A549 (cell line): ENCODE results near the gene CTR9. TPM values are rescaled to one million over a fixed set of nuclear protein-coding genes. Genes with fewer than 3 reads are reported as not detected.

Source experiments
- ATAC-seq, 2 experiments: fragments of 200-7000 bp in 1 of 2; fragments of >200 bp in 1 of 2; cut with Nextera tagmentation in 1 of 2; cut with Tn5 transposase in 1 of 2; 3 replicates each; pipeline versions ENCODE4 v1.8.0 to v1.9.1; 2018 to 2020; ENCODE audit warnings: mild to moderate bottlenecking in 1 of 2, moderate library complexity in 1 of 2
- CTCF ChIA-PET: fragments of 300-600 bp; sonication (Branson Sonifier 250); formaldehyde crosslinking; extraction: SDS; loops from one replicate; lab custom pipeline; 2021; ENCODE audit warnings: antibody characterized with exemption, inconsistent platforms; lab: Yijun Ruan, JAX
- POLR2A ChIA-PET: fragments of 350-600 bp; formaldehyde crosslinking; extraction: SDS; loops from one replicate; lab custom pipeline; 2021; ENCODE audit warnings: antibody characterized with exemption, inconsistent platforms; lab: Yijun Ruan, JAX
- DNase-seq, 2 experiments: peaks; one replicate each; pipeline versions ENCODE4 v3.0.0 to v3.0.0-alpha.2; 2011 to 2016; ENCODE audit warnings: low read depth in 1 of 2, low spot score in 1 of 2
- FAIRE-seq: peaks from 2 replicates; lab custom pipeline; 2011; peaks lifted over from hg19 to GRCh38; lab: Jason Lieb, UNC
- H3K27ac ChIP-seq, 2 experiments: fragments of >200 bp; sonication (Bioruptor Twin); formaldehyde crosslinking; 3 replicates each; pipeline ENCODE4 v1.5.1; 2016 to 2017
- H3K4me1 ChIP-seq: fragments of >200 bp; sonication (Bioruptor Twin); formaldehyde crosslinking; 3 replicates; pipeline ENCODE4 v1.6.1; 2016
- H3K4me2 ChIP-seq: fragments of >200 bp; sonication (Bioruptor Twin); formaldehyde crosslinking; 3 replicates; pipeline ENCODE4 v1.6.1; 2016
- H3K4me3 ChIP-seq: fragments of >200 bp; sonication (Bioruptor Twin); formaldehyde crosslinking; 3 replicates; pipeline ENCODE4 v1.5.1; 2016
- H3K9me3 ChIP-seq: fragments of >200 bp; sonication (Bioruptor Twin); formaldehyde crosslinking; 3 replicates; pipeline ENCODE4 v1.6.1; 2016
- CBX8 ChIP-seq: fragments of 200-600 bp; sonication (generic); IDR thresholded peaks from 2 replicates; pipeline ENCODE4 v1.6.1; 2016
- CHD2 ChIP-seq: fragments of 150-350 bp; IDR thresholded peaks from 2 replicates; pipeline ENCODE4 v1.6.1; 2014; ENCODE audit warnings: low read length; ENCODE audit not compliant: partially characterized antibody
- EHMT2 ChIP-seq: fragments of 200-600 bp; sonication (generic); IDR thresholded peaks from 2 replicates; pipeline ENCODE4 v1.6.1; 2016; ENCODE audit warnings: antibody characterized with exemption, low read depth, mild to moderate bottlenecking, moderate library complexity
- FOXS1 ChIP-seq: fragments of 250-450 bp; sonication (Bioruptor Pico); IDR thresholded peaks from 2 replicates; pipeline ENCODE4 v1.5.0; 2020; ENCODE audit warnings: mild to moderate bottlenecking, moderate library complexity
- GATA3 ChIP-seq: IDR thresholded peaks from 2 replicates; pipeline ENCODE4 v1.6.1; 2012; ENCODE audit warnings: borderline replicate concordance
- HOXB13 ChIP-seq: fragments of 250-450 bp; sonication (Bioruptor Pico); IDR thresholded peaks from 2 replicates; pipeline ENCODE4 v1.5.0; 2020; ENCODE audit warnings: low read depth, mild to moderate bottlenecking, moderate library complexity
- KDM1A ChIP-seq: fragments of 200-600 bp; sonication (generic); IDR thresholded peaks from 2 replicates; pipeline ENCODE4 v1.6.1; 2016; ENCODE audit warnings: low read depth, mild to moderate bottlenecking
- MAFK ChIP-seq: fragments of 450-650 bp; IDR thresholded peaks from 2 replicates; pipeline ENCODE4 v1.6.1; 2014; ENCODE audit not compliant: partially characterized antibody
- NPAS2 ChIP-seq: fragments of 250-450 bp; sonication (Bioruptor Pico); IDR thresholded peaks from 2 replicates; pipeline ENCODE4 v1.8.0; 2022; ENCODE audit warnings: mild to moderate bottlenecking, moderate library complexity, borderline replicate concordance
- POLR2A ChIP-seq: IDR thresholded peaks from 2 replicates; pipeline ENCODE4 v1.6.1; 2012; ENCODE audit warnings: mild to moderate bottlenecking, low read length
- RARB ChIP-seq: fragments of 250-450 bp; sonication (Bioruptor Pico); IDR thresholded peaks from 2 replicates; pipeline ENCODE4 v1.8.0; 2021; ENCODE audit warnings: mild to moderate bottlenecking, moderate library complexity
- RCOR1 ChIP-seq: fragments of 150-350 bp; IDR thresholded peaks from 2 replicates; pipeline ENCODE4 v1.6.1; 2014; ENCODE audit warnings: antibody characterized with exemption, low read length, low read depth
- RFX5 ChIP-seq: fragments of 450-650 bp; IDR thresholded peaks from 2 replicates; pipeline ENCODE4 v1.7.1; 2014; ENCODE audit warnings: antibody characterized with exemption, mild to moderate bottlenecking, moderate library complexity
- SREBF2 ChIP-seq: fragments of 450-650 bp; IDR thresholded peaks from 2 replicates; pipeline ENCODE4 v1.6.1; 2014; ENCODE audit warnings: mild to moderate bottlenecking, moderate library complexity
- TP53 ChIP-seq: fragments of 250-450 bp; sonication (Bioruptor Pico); IDR thresholded peaks from 2 replicates; pipeline ENCODE4 v1.5.0; 2021; ENCODE audit warnings: mild to moderate bottlenecking, moderate library complexity
- ZSCAN20 ChIP-seq: fragments of 250-450 bp; sonication (Bioruptor Pico); IDR thresholded peaks from 2 replicates; pipeline ENCODE4 v1.8.0; 2022; ENCODE audit warnings: mild to moderate bottlenecking, moderate library complexity
- WGBS: methylation state at CpG from one replicate; pipeline ENCODE4 v1.1.6; 2017; ENCODE audit errors: missing lambda C conversion rate; 5-methylcytosine and 5-hydroxymethylcytosine counted together
- polyA plus RNA-seq, 4 experiments: library from polyadenylated mRNA; depleted of rRNA in 3 of 4; stranded (reverse); fragments of >200 nt; fragmentation: RNase III in 1 of 4; extraction: RNeasy Plus Mini Kit Qiagen cat#74134 plus additional on column Dnase treatment in 1 of 4; gene quantifications; 2 replicates in 3 of 4; 3 replicates in 1 of 4; pipeline ENCODE4 v1.2.3, GENCODE V29; 2011 to 2017
- TF ChIP-seq, protein P1 (sequence below): IDR thresholded peaks from 2 replicates; pipeline ENCODE4 v1.6.1; 2012
- TF ChIP-seq, protein P2 (sequence below): fragments of 250-450 bp; sonication (Bioruptor Pico); IDR thresholded peaks from 2 replicates; pipeline ENCODE4 v1.5.0; 2020; ENCODE audit warnings: low read depth, mild to moderate bottlenecking, moderate library complexity
- TF ChIP-seq, protein P3 (sequence below): IDR thresholded peaks from 2 replicates; pipeline ENCODE4 v1.6.1; 2012; ENCODE audit warnings: low read depth, borderline replicate concordance
- TF ChIP-seq, protein P4 (sequence below): fragments of 250-450 bp; sonication (Bioruptor Pico); IDR thresholded peaks from 2 replicates; pipeline ENCODE4 v1.5.0; 2021; ENCODE audit warnings: mild to moderate bottlenecking, moderate library complexity, borderline replicate concordance
- TF ChIP-seq, protein P5 (sequence below): fragments of >200 bp; sonication (Bioruptor Twin); formaldehyde crosslinking; IDR thresholded peaks from 3 replicates; pipeline ENCODE4 v1.5.1; 2016

CTR9 gene
- polyA plus RNA-seq, 2 of the 4 experiments (the other 2 are of a cell fraction): 24.8 to 35.0 TPM

DNA sequence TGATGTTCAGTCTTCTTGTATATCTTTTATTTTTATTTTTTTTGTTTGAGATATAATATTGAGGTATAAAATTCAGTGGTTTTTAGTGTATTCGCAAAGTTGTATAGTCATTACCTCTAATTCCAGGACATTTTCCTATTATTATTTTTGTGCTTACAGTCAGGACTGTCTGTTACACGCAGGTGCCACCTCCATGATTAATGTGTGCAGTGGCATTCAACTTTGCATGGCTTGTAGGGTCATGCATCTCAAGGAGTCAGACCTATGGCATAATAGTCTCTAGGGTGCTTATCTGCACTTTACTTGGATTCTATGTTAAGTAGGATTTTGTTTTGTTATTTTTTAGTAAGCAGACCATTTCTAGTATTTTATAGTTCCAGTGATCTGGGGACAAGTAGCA lies 1.0 kb downstream of the CTR9 start:
- H3K4me2 ChIP-seq: peak overlapping the region; percentile 83
- no peaks in the 10 kb centered on the region for H3K9me3 ChIP-seq
- H3K27ac ChIP-seq: peak overlapping the region in 1 of 2 experiments; percentile 92; a peak in 4 of 6 replicates
- ChIA-PET CTCF (interaction anchor here (1.0 to 1.1 kb wide), 2 partner anchors 128 to 346 kb away, joined by 3 read pairs; no protein-coding TSS in a partner anchor), POLR2A (interaction anchor here (1.2 kb wide), 1 partner anchor 346 kb away, joined by 3 read pairs; no protein-coding TSS in a partner anchor)
- peaks cover 9% of the 10 kb centered on the region; the same call in 1 of the 3 replicates for H3K4me1 ChIP-seq
- H3K4me3 ChIP-seq: peak overlapping the region; percentile 78
- DNase-seq: no peak
- ATAC-seq: no peak
- TF ChIP-seq, protein P1, sequence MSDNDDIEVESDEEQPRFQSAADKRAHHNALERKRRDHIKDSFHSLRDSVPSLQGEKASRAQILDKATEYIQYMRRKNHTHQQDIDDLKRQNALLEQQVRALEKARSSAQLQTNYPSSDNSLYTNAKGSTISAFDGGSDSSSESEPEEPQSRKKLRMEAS: no peak
- no peak for TF ChIP-seq MAFK
- TF ChIP-seq KDM1A: no peak
- no peak for TF ChIP-seq RFX5
- no peak for TF ChIP-seq TP53 (CRISPR knock-in tag)
- TF ChIP-seq, protein P2, sequence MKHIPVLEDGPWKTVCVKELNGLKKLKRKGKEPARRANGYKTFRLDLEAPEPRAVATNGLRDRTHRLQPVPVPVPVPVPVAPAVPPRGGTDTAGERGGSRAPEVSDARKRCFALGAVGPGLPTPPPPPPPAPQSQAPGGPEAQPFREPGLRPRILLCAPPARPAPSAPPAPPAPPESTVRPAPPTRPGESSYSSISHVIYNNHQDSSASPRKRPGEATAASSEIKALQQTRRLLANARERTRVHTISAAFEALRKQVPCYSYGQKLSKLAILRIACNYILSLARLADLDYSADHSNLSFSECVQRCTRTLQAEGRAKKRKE (CRISPR knock-in tag): no peak
- no peak for TF ChIP-seq EHMT2
- no peak for TF ChIP-seq GATA3
- TF ChIP-seq, protein P3, sequence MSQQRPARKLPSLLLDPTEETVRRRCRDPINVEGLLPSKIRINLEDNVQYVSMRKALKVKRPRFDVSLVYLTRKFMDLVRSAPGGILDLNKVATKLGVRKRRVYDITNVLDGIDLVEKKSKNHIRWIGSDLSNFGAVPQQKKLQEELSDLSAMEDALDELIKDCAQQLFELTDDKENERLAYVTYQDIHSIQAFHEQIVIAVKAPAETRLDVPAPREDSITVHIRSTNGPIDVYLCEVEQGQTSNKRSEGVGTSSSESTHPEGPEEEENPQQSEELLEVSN: no peak
- TF ChIP-seq HOXB13: no peak
- TF ChIP-seq FOXS1 (CRISPR knock-in tag): no peak
- TF ChIP-seq, protein P4, sequence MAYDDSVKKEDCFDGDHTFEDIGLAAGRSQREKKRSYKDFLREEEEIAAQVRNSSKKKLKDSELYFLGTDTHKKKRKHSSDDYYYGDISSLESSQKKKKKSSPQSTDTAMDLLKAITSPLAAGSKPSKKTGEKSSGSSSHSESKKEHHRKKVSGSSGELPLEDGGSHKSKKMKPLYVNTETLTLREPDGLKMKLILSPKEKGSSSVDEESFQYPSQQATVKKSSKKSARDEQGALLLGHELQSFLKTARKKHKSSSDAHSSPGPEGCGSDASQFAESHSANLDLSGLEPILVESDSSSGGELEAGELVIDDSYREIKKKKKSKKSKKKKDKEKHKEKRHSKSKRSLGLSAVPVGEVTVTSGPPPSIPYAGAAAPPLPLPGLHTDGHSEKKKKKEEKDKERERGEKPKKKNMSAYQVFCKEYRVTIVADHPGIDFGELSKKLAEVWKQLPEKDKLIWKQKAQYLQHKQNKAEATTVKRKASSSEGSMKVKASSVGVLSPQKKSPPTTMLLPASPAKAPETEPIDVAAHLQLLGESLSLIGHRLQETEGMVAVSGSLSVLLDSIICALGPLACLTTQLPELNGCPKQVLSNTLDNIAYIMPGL (CRISPR knock-in tag): no peak
- no peak for TF ChIP-seq CHD2
- no peak for TF ChIP-seq CBX8
- no peak for TF ChIP-seq RARB (CRISPR knock-in tag)
- TF ChIP-seq POLR2A: no peak
- TF ChIP-seq RCOR1: no peak
- TF ChIP-seq SREBF2: no peak
- TF ChIP-seq NPAS2 (CRISPR knock-in tag): no peak
- WGBS: 19% methylated on average over 2 of the region's 2 CpGs
- no peak for FAIRE-seq

DNA sequence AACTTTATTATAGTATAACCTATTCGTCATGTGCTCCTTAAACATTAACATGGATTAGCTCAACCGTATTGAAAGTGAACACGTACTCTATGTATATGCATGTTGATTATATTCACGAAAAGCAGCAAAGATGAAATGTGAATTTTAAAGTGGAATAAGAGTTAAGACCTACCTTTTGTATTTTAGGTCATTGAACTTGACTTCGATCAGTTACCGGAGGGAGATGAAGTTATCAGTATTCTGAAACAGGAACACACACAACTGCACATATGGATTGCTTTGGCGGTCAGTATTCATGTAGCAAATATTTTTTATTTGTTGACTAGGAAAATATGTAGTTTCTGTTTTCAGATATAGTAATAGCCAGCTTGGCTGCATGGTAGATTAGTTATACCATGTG lies 1.4 kb downstream of the CTR9 start:
- ATAC-seq (no peak), FAIRE-seq (peak; percentile 76), DNase-seq (no peak)
- WGBS: 83% methylated on average over 7 of the region's 7 CpGs
- H3K4me3 ChIP-seq: peak overlapping the region; percentile 78; the same call in 2 of the 3 replicates
- TF ChIP-seq ZSCAN20 (no peak), FOXS1 (CRISPR knock-in tag) (no peak)
- TF ChIP-seq, protein P1: no peak
- H3K4me1 ChIP-seq: peaks cover 9% of the 10 kb centered on the region; the same call in 1 of the 3 replicates
- H3K4me2 ChIP-seq: peak overlapping the region; percentile 83
- POLR2A ChIA-PET: no interaction called here
- no peaks in the 10 kb centered on the region for H3K9me3 ChIP-seq
- H3K27ac ChIP-seq: no peak overlapping the region
- CTCF ChIA-PET: interaction anchor here (1.0 kb wide), 1 partner anchor 346 kb away, joined by 3 read pairs; no protein-coding TSS in a partner anchor

DNA sequence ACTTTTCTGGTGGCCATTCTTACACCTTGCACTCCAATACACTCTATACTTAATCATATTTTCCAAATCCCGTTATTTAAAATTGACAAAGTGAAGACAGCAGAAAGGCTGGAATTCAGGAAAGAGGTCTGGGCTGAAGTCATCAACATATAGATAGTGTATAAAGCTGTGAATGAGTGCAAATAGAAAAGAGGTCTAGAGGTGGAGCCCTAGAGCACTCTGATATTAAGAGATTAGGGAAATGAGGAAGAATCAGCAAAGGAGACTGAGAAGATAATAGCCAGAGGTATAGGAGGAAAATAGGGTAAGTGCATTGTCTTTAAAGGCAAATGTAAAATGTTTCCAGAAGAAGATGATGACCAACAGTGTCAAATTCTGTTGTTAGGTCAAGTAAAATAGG lies 7.9 kb downstream of the CTR9 start:
- H3K4me1 ChIP-seq: no peaks in the 10 kb centered on the region
- DNase-seq (no peak), ATAC-seq (peak; percentile 54 to 74; a peak in 3 of 6 replicates), FAIRE-seq (peak; percentile 7)
- H3K4me2 ChIP-seq: no peak overlapping the region
- H3K27ac ChIP-seq: no peak overlapping the region
- TF ChIP-seq, protein P5, sequence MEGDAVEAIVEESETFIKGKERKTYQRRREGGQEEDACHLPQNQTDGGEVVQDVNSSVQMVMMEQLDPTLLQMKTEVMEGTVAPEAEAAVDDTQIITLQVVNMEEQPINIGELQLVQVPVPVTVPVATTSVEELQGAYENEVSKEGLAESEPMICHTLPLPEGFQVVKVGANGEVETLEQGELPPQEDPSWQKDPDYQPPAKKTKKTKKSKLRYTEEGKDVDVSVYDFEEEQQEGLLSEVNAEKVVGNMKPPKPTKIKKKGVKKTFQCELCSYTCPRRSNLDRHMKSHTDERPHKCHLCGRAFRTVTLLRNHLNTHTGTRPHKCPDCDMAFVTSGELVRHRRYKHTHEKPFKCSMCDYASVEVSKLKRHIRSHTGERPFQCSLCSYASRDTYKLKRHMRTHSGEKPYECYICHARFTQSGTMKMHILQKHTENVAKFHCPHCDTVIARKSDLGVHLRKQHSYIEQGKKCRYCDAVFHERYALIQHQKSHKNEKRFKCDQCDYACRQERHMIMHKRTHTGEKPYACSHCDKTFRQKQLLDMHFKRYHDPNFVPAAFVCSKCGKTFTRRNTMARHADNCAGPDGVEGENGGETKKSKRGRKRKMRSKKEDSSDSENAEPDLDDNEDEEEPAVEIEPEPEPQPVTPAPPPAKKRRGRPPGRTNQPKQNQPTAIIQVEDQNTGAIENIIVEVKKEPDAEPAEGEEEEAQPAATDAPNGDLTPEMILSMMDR: peak; percentile 28
- no peak for TF ChIP-seq TP53 (CRISPR knock-in tag)
- H3K9me3 ChIP-seq: no peaks in the 10 kb centered on the region
- 91% methylated on average over 1 of the region's 1 CpG for WGBS
- ChIA-PET CTCF (interaction anchor here (0.7 to 9.7 kb wide), 4 partner anchors 12 to 1030 kb away, joined by 3 to 60 read pairs (median 3); no protein-coding TSS in a partner anchor), POLR2A (interaction anchor here (1.2 to 1.4 kb wide), 2 partner anchors 8 to 50 kb away, joined by 3 to 6 read pairs; partner anchors contain the start of genes CTR9 and EIF4G2)
- H3K4me3 ChIP-seq: no peak overlapping the region
